Measurements from ENCODE around the gene ACMSD.

GRCh38 chr2:134792186-134792585, 46.2 kb upstream of the ACMSD start:
- TF ChIP-seq CTCF (IDR thresholded peaks at IDR 0.05) (no peak), RAD21 (conservative IDR thresholded peaks at IDR 0.05 in 1 of 2, IDR thresholded peaks at IDR 0.05 in 1 of 2) (no peak), NR3C1 (IDR thresholded peaks at IDR 0.05) (no peak), FOXS1 (CRISPR knock-in tag; IDR thresholded peaks at IDR 0.05) (no peak), ELK1 (IDR thresholded peaks at IDR 0.05; ENCODE audit: low read depth, low read length) (no peak), FOSL2 (IDR thresholded peaks at IDR 0.05) (no peak), FOSL2 (CRISPR knock-in tag; IDR thresholded peaks at IDR 0.05) (no peak), POLR2A (IDR thresholded peaks at IDR 0.05; ENCODE audit: low read length) (no peak), ESRRA (IDR thresholded peaks at IDR 0.05; ENCODE audit: borderline replicate concordance, low read length) (no peak), REST (IDR thresholded peaks at IDR 0.05) (no peak), SMC3 (IDR thresholded peaks at IDR 0.05) (no peak)
